Measurements from ENCODE around the gene CIROP. TPM values are rescaled to one million over a fixed set of nuclear protein-coding genes. Genes with fewer than 3 reads are reported as not detected.

Gene CIROP
- total and polyA plus RNA-seq, 9 of the 15 experiments (the other 6 are each of a cell fraction or from before 2014, with no cell fraction given), result not detected

GRCh38 chr14:23147676-23148075 is 42.9 kb upstream of the CIROP start:
- Histone ChIP-seq H3K36me3 (ENCODE audit: control insufficient read depth, insufficient read depth, low read length) (no peaks in the 10 kb centered on the region; the same call in 2 of the 3 replicates), H4K20me1 (replicated peaks; ENCODE audit: control insufficient read depth, insufficient read depth, low read length) (no peaks in the 10 kb centered on the region), H3K9me3 (replicated peaks; ENCODE audit: control insufficient read depth, insufficient read depth, low read depth, low read length) (no peaks in the 10 kb centered on the region), H3K9ac (ENCODE audit: insufficient read depth in 1 of 2, low read depth in 2 of 2, low read length in 2 of 2) (no peak overlapping the region), H3K4me3 (no peak overlapping the region), H3K27ac (ENCODE audit: extremely low read depth, low read depth, low read length) (no peak overlapping the region), H3K4me2 (ENCODE audit: insufficient read depth, low read length) (no peak overlapping the region), H3K79me2 (ENCODE audit: control insufficient read depth, insufficient read depth, low read length) (no peaks in the 10 kb centered on the region), H3K27me3 (ENCODE audit: control insufficient read depth in 2 of 2, insufficient read depth in 2 of 2, low read length in 2 of 2) (no peaks in the 10 kb centered on the region), H2AFZ (ENCODE audit: low read depth, low read length) (no peak overlapping the region), H3K4me1 (replicated peaks in 1 of 2; ENCODE audit: control insufficient read depth in 2 of 2, insufficient read depth in 2 of 2, low read length in 2 of 2) (peaks cover 37 to 51% of the 10 kb centered on the region in 2 experiments; a peak in 4 of 5 replicates), H3K9me1 (ENCODE audit: control insufficient read depth, insufficient read depth, low read length) (no peaks in the 10 kb centered on the region)
- no TSS peak for BruUV-seq (replicated peaks)
- TF ChIP-seq ARID1B (IDR thresholded peaks at IDR 0.05) (0 out of 2 replicates have a peak, but pooled peaks have one; percentile 14), FOSL1 (tag; conservative IDR thresholded peaks at IDR 0.05) (peak; percentile 39; the same call in 1 of the 2 replicates), ZEB2 (IDR thresholded peaks at IDR 0.05) (no peak), POU5F1 (IDR thresholded peaks at IDR 0.05; ENCODE audit: borderline replicate concordance, low read depth, low read length, partially characterized antibody) (no peak), TCF3 (CRISPR knock-in tag; IDR thresholded peaks at IDR 0.05) (0 out of 2 replicates have a peak, but pooled peaks have one; percentile 35), CBFA2T3 (IDR thresholded peaks at IDR 0.05) (peak; percentile 69), CBFA2T2 (conservative IDR thresholded peaks at IDR 0.05) (peak; percentile 41), ZFP36 (IDR thresholded peaks at IDR 0.05; ENCODE audit: low read depth, low read length, partially characterized antibody) (no peak), NFIC (IDR thresholded peaks at IDR 0.05) (peak; percentile 74), ILK (tag; IDR thresholded peaks at IDR 0.05; ENCODE audit: borderline replicate concordance, low read depth) (no peak)
- ChIA-PET CTCF (ENCODE audit: low intra/inter-chr PET ratio) (interaction anchor here (0.5 kb wide), 1 partner anchor 15 kb away, joined by 3 read pairs; no protein-coding TSS in a partner anchor), POLR2A (interaction anchor here (1.1 kb wide), 1 partner anchor 15 kb away, joined by 5 read pairs; no protein-coding TSS in a partner anchor)
- intact Hi-C loops (cut with micrococcal nuclease), result loop anchor here (2.0 kb wide), 1 partner anchor 27 kb away; no protein-coding TSS in a partner anchor
- FAIRE-seq, result no peak
- 81% methylated on average over 1 of the region's 1 CpG for WGBS (ENCODE audit: insufficient coverage, low coverage, missing lambda C conversion rate)
- ATAC-seq, result no peak
- DNase-seq (ENCODE audit: extremely low read depth in 1 of 4, low spot score in 3 of 4), result peak in 1 of 4 experiments; percentile 73
- in situ Hi-C loops (cut with MboI), result no loop called here

All from K562 (cell line).